Measurements from ENCODE around the gene BCAR1.

BCAR1 gene

GRCh38 chr16:75203667-75204409, 47.6 kb downstream of the BCAR1 start:
- DNase-seq (ENCODE audit: low read depth), result no peak

GRCh38 chr16:75203096-75203495, 48.3 kb downstream of the BCAR1 start:
- DNase-seq (ENCODE audit: low read depth), result no peak

GRCh38 chr16:75202069-75202590, 49.3 kb downstream of the BCAR1 start:
- no peak for DNase-seq (ENCODE audit: low read depth)

GRCh38 chr16:75198135-75198600, 53.3 kb downstream of the BCAR1 start:
- no peak for DNase-seq (ENCODE audit: low read depth)

DNA sequence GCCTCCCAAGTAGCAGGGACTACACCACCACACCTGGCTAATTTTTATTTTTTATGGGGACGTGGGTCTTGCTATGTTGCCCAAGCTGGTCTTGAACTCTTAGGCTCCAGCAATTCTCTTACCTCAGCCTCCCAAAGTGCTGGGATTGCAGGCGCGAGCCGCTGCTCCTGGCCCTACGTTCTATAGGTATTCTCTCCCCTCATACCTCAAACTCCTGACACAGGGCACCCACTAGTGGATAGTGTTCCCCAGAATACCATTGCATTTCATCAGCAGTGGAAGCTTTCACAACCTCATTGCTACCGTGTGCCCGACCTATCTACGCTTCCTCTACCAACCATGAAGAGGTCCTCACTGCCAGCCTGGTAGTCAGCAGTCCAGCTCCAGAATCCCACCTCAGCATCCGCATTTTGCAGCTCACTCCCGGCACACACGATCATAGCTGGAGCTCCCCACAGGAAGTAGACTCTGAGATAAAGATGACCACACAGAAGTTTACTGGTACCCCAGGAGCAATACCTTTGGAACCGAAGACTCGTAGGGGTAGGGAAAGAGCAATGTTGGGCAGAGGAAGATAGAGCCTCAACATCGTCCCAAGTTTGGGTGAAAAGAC, 53.8 kb downstream of the BCAR1 start:
- no peak for DNase-seq (ENCODE audit: low read depth)

GRCh38 chr16:75196836-75197235, 54.6 kb downstream of the BCAR1 start:
- DNase-seq (ENCODE audit: low read depth), result no peak

DNA sequence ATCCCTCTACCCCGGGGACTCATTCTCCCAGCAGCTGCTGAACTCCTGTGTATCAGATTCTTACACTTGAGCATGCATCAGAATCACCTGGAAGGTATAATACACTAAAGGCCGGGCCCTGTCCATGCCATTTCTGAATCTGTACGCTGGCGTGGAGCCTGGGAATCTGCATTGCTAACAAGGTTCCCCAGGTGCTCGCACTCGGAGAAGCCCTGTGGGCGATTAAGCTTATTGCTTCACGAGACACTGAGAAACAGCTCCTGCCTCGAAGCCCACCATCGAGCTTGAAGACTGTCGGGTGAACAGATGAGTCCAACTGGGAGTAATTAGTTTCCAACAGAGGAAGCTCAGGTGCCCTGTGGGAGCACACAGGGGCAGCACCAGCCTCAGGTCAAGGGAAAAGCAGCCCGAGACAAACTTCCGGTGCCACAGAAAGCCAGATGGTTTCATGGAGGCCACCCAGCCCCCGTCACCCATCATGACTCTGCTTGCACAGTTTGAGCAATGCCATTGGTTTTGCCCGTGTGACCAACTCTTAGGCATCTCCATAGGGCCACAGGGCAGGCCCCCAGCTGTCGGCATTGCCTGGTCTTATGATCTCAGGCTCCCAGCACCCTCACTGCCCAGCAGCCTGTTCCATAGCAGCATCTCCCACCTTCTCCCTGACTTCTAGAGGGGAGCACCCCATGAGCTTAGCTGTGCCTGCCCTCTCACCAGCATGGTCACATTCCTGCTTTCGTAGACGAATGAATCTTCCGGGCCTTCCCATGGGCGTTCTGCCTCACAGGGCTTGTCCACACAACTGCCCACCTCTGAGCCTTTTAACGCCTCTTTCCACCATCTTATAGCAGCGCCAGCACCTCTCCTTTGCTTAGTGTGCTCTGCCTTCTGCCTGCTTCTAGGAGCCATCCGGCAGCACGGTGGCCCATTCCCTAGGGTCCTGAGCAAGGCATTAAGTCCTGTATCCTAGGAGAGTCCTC, 55.3 kb downstream of the BCAR1 start:
- no peak for DNase-seq (ENCODE audit: low read depth)

DNA sequence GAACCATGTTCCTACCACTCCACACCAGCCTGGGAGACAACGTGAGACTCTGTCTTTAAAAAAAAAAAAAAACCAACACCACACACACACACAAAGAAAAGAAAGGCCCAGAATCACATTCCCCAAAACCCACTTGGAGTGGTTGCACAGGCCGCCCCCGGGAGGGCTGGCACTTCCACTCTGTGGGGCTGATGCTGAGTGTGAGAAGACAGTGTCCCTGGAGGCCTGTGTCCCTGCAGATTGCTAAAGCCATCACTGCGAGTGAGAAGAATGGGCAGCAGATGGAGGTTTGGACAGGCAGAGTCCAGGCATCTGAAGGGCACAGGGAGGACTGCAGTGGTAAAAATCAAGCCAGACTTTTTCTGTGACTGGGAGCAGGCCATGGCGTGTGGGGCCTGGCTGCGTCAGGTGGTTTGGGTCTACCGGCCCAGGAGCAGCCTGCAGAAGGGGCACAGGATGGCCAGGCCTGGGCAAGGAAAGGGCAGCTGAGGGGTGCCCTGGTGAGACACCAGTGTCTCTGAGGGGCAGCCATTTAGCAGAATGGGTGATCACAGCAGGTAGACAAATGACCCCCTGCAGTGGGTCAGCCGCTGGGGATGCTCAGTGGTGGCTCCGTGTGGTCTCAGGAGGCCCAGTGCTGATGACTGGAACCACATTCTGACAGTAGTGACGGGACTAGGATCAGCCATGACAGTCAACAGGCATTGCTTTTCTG, 57.5 kb downstream of the BCAR1 start:
- DNase-seq (ENCODE audit: low read depth), result no peak

- no peak for DNase-seq (ENCODE audit: low read depth)
Measured at GRCh38 chr16:75193265-75193650, 58.2 kb downstream of the BCAR1 start.

DNA sequence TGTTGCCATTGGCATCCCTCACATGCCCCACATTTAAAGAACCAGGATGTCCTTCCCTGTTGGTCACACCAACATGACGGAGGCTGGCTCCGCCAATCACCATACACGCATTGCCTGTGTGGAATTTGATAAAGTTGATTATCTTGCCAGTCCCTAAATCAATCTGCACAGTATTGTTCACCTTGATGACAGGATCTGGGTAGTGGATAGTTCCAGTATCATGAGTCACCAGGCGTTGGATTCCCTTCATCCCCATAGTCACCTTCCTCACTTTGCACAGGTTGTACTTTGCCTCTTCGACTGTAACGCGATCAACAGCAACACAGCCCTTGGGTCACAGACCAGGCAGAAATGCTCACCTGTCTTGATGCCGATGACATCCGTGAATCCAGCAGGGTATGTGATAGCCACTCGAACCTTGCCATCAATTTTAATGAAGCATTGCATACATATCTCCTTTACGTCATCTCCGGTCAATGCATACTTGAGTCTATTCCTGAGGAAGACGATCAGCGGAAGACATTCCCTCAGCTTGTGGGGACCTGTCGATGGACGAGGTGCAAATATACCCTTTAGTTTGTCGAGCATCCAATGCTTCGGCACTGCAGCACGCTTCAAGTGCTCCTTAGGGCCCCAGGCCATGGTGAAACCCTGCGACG, 58.7 kb downstream of the BCAR1 start:
- no peak for DNase-seq (ENCODE audit: low read depth)

- no peak for DNase-seq (ENCODE audit: low read depth)
Measured at GRCh38 chr16:75189638-75190245, 61.7 kb downstream of the BCAR1 start.

GRCh38 chr16:75188832-75189477, 62.5 kb downstream of the BCAR1 start:
- no peak for DNase-seq (ENCODE audit: low read depth)

DNA sequence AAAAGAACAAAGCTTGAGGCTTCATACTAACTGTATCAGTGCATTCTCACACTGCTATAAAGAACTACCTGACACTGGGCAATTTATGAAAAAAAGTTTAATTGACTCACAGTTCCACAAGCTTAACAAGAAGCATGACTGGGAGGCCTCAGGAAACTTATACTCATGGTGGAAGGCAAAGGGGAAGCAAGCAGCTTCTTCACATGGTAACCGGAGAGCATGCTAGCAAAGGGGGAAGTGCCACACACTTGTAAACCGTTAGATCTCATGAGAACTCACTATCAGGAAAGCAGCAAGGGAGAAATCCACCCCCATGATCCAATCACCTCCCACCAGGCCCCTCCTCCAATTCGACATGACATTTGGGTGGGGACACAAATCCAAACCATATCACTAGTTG, 69.8 kb downstream of the BCAR1 start:
- no peak for DNase-seq (ENCODE audit: low read depth)

DNA sequence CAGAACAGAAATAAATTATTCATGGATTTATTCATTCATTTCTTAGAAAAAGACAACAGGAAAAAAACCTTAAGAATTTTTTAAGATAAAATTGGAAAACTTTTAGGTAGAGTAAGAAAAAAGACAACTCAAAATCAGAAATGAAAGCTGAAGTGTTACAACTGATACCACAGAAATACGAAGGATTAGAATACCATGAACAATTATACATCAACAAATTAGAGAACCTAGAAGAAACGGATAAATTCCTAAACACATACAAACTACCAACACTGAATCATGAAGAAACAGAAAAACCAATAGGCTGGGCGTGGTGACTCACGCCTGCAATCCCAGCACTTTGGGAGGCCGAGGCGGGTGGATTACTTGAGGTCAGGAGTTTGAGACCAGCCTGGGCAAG, 72.2 kb downstream of the BCAR1 start:
- no peak for DNase-seq (ENCODE audit: low read depth)
